NT2/D1 (cell line): ENCODE results near the gene FABP3.
A peak's percentile ranks its signal among the peaks of the same experiment; 100 is the strongest.

ENCODE experiments used
- DNase-seq: peaks from one replicate; pipeline ENCODE4 v3.0.0-alpha.2; 2011; ENCODE audit warnings: low read depth, low spot score
- H3K27me3 ChIP-seq: 2 replicates; pipeline ENCODE4 v1.6.0; 2011; ENCODE audit warnings: mild to moderate bottlenecking; ENCODE audit not compliant: insufficient read length, insufficient read depth
- H3K36me3 ChIP-seq: 2 replicates; pipeline ENCODE4 v1.6.1; 2011; ENCODE audit warnings: mild to moderate bottlenecking, low read length, mixed read lengths; ENCODE audit not compliant: insufficient read depth, insufficient read length
- H3K4me1 ChIP-seq: 2 replicates; pipeline ENCODE4 v1.5.1; 2011; ENCODE audit not compliant: insufficient read depth, insufficient read length
- H3K4me3 ChIP-seq: 2 replicates; pipeline ENCODE4 v1.5.1; 2011; ENCODE audit warnings: low read depth; ENCODE audit not compliant: insufficient read length
- H3K9ac ChIP-seq: 2 replicates; pipeline ENCODE4 v1.6.0; 2011; ENCODE audit warnings: low read depth; ENCODE audit not compliant: insufficient read length
- H3K9me3 ChIP-seq: 2 replicates; pipeline ENCODE4 v1.5.1; 2011; ENCODE audit warnings: mild to moderate bottlenecking, low read length; ENCODE audit not compliant: insufficient read depth
- SUZ12 ChIP-seq: IDR thresholded peaks from 2 replicates; pipeline ENCODE4 v1.6.1; 2011; ENCODE audit not compliant: insufficient read length, insufficient read depth; ENCODE audit errors: extremely low read depth
- YY1 ChIP-seq: IDR thresholded peaks from 2 replicates; pipeline ENCODE4 v1.6.1; 2011; ENCODE audit not compliant: insufficient read length, insufficient read depth
- ZNF274 ChIP-seq: IDR thresholded peaks from 2 replicates; pipeline ENCODE4 v1.6.1; 2011; ENCODE audit warnings: mild to moderate bottlenecking, low read depth, low read length

The FABP3 gene

DNA sequence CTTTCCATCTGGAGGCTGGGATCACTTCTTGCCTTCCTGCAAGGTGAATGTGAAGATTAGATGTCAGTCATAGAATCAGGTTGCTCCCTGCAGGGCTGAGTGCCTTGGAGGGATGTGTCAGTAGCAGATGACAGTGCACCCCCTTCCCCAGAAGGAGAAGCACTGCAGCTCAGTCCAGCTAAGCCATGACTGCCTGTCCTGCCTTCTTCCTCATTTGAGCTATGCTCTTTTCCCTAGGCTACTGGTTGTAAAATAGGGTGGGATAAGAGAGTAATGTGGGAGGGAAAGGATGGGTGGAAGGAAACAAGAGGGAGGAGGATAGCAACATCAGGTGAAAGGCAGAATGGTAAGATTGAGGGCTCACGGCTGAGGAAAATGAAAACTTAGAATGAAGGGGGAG is 11.1 kb upstream of the FABP3 start:
- H3K36me3 ChIP-seq: no peaks in the 10 kb centered on the region
- no peak for DNase-seq
- H3K9me3 ChIP-seq: no peaks in the 10 kb centered on the region
- H3K9ac ChIP-seq: no peak overlapping the region
- TF ChIP-seq YY1: no peak
- no peak for TF ChIP-seq SUZ12
- no peak for TF ChIP-seq ZNF274
- peaks cover 5% of the 10 kb centered on the region for H3K4me1 ChIP-seq
- H3K4me3 ChIP-seq: no peak overlapping the region
- H3K27me3 ChIP-seq: no peaks in the 10 kb centered on the region

DNA sequence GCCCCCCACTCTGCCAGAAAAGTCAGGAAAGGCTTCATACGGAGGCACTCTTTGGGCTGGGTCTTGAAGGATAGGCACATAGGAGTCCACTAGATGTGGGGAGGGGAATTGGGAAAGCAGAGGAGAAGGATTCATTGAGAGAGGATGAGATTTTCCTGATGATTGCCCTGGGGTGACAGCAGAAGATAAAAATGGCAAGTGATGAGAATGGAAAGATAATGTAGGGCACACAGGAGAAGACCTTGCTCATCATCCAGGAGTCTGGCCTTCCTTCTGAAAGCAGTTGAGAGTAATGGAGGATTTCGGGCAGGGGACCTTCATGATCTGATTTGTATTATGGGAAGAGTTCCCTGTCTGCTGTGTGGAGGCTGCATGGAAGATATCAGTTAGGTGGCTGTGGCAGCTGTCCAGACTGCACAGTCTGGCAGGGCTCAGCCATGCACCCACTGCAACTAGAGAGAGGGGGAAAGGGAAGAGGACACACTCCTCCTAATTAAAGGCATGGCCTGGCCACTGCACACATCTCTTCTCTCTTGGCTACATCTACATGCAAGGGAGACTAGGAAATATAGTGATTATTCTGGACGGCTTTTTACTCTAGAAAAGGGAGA is 9.6 kb upstream of the FABP3 start:
- Histone ChIP-seq H3K9me3 (no peaks in the 10 kb centered on the region), H3K36me3 (no peaks in the 10 kb centered on the region), H3K4me3 (no peak overlapping the region), H3K4me1 (peaks cover 3% of the 10 kb centered on the region), H3K9ac (no peak overlapping the region), H3K27me3 (no peaks in the 10 kb centered on the region)
- no peak for DNase-seq
- no peak for TF ChIP-seq YY1
- TF ChIP-seq ZNF274: no peak
- no peak for TF ChIP-seq SUZ12

DNA sequence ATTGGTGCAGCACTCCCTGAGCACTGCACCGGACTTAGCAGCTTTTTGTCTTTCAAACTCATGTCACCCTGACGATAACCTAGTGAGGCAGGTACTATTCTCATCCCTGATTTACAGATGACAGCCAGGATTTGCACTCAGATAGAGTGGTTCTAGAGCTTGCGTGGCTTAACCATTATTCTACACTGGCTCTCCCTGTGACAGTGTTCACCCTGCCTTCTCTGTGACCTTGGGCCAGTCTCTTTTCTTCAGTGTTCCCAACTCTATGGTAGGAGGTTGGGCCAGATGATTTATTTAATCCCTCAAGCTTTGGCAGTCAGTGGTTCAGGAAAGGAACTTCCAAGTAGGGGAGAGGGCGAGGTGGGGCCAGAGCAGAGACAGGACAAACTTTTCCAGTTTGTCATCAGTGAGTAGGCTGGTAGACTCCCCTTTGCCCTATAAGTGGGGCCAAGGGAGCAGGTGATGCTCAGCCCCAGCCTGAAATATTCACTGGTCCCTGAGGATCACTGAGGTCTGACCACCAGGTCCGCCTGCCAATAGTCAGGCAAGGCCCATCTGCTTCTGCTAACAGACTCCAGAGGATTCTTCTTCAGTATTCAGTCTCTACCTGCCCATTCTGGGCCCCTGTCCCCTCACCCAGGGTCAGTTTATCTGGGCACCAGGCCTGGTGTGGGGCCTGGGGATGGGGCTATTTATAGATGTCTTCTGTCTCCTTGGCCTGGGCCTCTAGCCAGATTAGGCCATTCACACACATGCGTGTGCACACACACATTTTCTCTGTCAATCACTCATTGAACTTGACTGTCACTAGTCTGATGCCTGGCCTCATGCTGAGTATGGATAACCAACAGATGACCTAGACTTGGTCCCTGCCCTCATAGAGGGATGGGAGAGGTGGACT is 8.8 kb upstream of the FABP3 start:
- Histone ChIP-seq H3K36me3 (no peaks in the 10 kb centered on the region), H3K9me3 (no peaks in the 10 kb centered on the region), H3K9ac (no peak overlapping the region), H3K4me1 (peaks cover 6% of the 10 kb centered on the region), H3K27me3 (no peaks in the 10 kb centered on the region), H3K4me3 (no peak overlapping the region)
- no peak for TF ChIP-seq ZNF274
- no peak for TF ChIP-seq YY1
- TF ChIP-seq SUZ12: no peak
- DNase-seq: no peak

DNA sequence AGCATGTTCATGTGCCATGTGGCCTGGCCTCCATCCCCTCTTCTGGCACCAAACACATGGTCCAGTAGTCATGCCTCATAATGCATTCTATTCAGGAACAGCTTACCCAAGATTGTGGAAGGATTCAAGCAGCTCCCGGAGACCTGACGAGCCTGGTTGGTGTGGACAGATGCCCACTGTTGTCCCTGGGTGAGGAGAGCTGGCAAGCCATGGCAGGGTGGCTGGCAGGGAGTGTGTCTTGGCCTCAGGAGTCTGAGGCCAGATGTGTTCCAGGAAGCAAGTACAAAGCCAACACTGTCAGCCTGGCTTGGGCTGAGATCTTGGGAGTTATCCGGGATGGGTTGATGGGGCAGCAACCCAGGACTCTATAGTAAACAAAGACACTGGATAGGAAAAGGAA is 7.3 kb upstream of the FABP3 start:
- Histone ChIP-seq H3K9ac (no peak overlapping the region), H3K27me3 (no peaks in the 10 kb centered on the region), H3K4me1 (peaks cover 10% of the 10 kb centered on the region), H3K4me3 (no peak overlapping the region), H3K36me3 (no peaks in the 10 kb centered on the region), H3K9me3 (no peaks in the 10 kb centered on the region)
- DNase-seq: no peak
- no peak for TF ChIP-seq SUZ12
- no peak for TF ChIP-seq YY1
- no peak for TF ChIP-seq ZNF274

DNA sequence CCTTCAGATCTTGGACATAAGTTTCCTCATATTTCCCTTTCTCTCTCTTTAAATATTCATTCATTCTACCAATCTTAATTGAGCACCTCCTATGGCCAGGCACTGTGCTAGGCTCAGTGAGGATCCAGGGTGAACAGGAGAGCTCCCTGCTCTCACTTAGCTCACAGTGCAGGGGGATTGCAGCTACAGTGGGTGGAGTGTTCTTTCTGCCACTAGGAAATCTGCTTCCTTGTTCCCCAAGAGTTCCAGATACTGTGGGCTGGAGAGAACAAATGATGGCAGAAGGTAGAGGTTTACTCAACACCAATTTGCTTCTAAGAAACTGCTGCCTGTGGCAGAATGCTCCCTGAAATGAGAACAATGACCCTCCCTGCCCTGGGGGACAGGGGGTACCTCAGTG is 5.1 kb upstream of the FABP3 start:
- Histone ChIP-seq H3K9ac (no peak overlapping the region), H3K9me3 (no peaks in the 10 kb centered on the region), H3K4me1 (peaks cover 14% of the 10 kb centered on the region), H3K27me3 (no peaks in the 10 kb centered on the region), H3K36me3 (no peaks in the 10 kb centered on the region), H3K4me3 (no peak overlapping the region)
- DNase-seq: no peak
- no peak for TF ChIP-seq ZNF274
- TF ChIP-seq YY1: no peak
- no peak for TF ChIP-seq SUZ12

DNA sequence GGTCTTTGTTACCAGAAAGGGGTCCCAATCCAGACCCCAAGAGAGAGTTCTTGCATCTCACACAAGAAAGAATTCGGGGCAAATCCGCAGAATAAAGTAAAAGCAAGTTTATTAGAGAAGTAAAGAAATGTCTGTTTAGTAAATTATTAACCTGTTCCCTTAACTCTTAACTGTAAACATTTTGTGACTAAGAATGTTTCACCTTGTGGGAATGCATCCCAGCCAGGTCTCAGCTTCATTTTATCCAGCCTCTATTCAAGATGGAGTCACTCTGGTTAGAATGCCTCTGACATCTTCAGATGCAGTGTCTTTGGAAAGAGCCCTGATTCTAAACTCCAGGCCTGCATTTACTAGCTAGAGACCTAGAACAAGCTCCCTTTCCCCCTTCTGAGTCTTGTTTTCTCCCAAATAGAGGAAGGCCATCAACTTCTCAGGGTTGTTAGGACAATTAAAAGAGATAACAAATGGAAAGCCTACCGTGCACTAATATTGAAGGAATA is 4.5 kb upstream of the FABP3 start:
- Histone ChIP-seq H3K4me3 (no peak overlapping the region), H3K36me3 (no peaks in the 10 kb centered on the region), H3K27me3 (no peaks in the 10 kb centered on the region), H3K4me1 (peaks cover 17% of the 10 kb centered on the region), H3K9me3 (no peaks in the 10 kb centered on the region), H3K9ac (no peak overlapping the region)
- TF ChIP-seq ZNF274: no peak
- no peak for TF ChIP-seq YY1
- no peak for DNase-seq

DNA sequence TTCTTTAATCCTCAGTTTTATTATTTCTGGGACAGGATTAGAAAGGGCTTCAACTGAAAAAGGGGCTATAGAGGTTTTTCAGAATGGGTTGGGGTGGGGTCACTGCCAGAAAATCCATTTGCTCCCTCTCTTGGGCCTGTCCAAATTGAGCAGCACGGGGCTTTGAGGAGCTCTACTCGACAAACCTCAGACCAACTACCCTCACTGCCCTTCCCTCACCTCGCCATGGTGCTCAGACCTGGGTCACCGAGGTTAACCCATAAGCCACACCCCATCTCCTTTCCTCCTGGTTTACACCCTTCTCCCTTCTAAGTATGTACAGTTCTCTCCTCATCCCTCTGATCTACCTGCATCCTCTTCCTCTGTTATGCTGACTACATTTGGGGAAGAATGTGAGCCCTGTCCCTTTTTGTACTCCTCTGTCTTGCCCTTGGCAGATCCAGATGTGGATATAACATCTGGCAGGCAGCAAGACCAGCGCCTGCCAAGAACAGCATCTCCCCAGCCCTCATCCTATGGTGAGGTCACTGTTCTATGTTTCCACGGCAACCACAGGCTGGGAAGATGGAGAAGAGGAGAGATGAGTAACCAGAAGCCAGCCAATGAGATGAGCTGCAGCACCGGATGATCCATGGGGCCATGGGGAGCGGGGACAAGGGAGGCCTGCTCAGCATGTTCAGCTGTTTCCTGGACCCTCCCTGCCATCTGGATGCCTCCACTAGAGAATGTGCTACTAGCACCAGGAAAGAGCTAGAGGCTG is 3.7 kb upstream of the FABP3 start:
- Histone ChIP-seq H3K4me1 (peaks cover 21% of the 10 kb centered on the region), H3K4me3 (no peak overlapping the region), H3K36me3 (no peaks in the 10 kb centered on the region), H3K9ac (no peak overlapping the region), H3K9me3 (no peaks in the 10 kb centered on the region), H3K27me3 (no peaks in the 10 kb centered on the region)
- DNase-seq: peak; percentile 63
- TF ChIP-seq SUZ12 (no peak), ZNF274 (no peak), YY1 (no peak)
